HepG2 (cell line): Measurements from ENCODE around the gene C16orf89. TPM values are rescaled to one million over a fixed set of nuclear protein-coding genes. Genes with fewer than 3 reads are reported as not detected.
A peak's percentile ranks its signal among the peaks of the same experiment; 100 is the strongest.

Source experiments
- CHD2 ChIP-seq: IDR thresholded peaks from 2 replicates; pipeline ENCODE4 v1.6.1; 2011; ENCODE audit warnings: low read depth, low read length, improper control_type of control experiment
- DNMT1 ChIP-seq: sonication (generic); formaldehyde crosslinking; IDR thresholded peaks from 2 replicates; pipeline ENCODE4 v1.5.1; 2020; ENCODE audit warnings: mild to moderate bottlenecking, missing genetic modification reagents
- HIVEP1 ChIP-seq: sonication (generic); formaldehyde crosslinking; IDR thresholded peaks from 2 replicates; pipeline ENCODE4 v1.4.0; 2020; ENCODE audit warnings: mild to moderate bottlenecking, missing genetic modification reagents
- KMT2A ChIP-seq: sonication (generic); formaldehyde crosslinking; IDR thresholded peaks from 2 replicates; pipeline ENCODE4 v1.4.0; 2020; ENCODE audit warnings: missing genetic modification reagents
- MXD1 ChIP-seq: sonication (generic); formaldehyde crosslinking; IDR thresholded peaks from 2 replicates; pipeline ENCODE4 v1.4.0; 2020; ENCODE audit warnings: mild to moderate bottlenecking, missing genetic modification reagents
- NFAT5 ChIP-seq: sonication (generic); formaldehyde crosslinking; IDR thresholded peaks from 2 replicates; pipeline ENCODE4 v1.4.0; 2020; ENCODE audit warnings: missing genetic modification reagents
- NFKB2 ChIP-seq: sonication (generic); formaldehyde crosslinking; IDR thresholded peaks from 2 replicates; pipeline ENCODE4 v1.4.0; 2020; ENCODE audit warnings: missing genetic modification reagents, borderline replicate concordance
- SALL1 ChIP-seq: sonication (generic); formaldehyde crosslinking; IDR thresholded peaks from 2 replicates; pipeline ENCODE4 v1.8.0; 2022; ENCODE audit warnings: mild to moderate bottlenecking, missing genetic modification reagents
- TFAP4 ChIP-seq: sonication (generic); IDR thresholded peaks from 2 replicates; pipeline ENCODE4 v1.6.1; 2016; ENCODE audit warnings: low read depth, borderline replicate concordance
- ZBTB7B ChIP-seq: sonication (generic); formaldehyde crosslinking; IDR thresholded peaks from 2 replicates; pipeline ENCODE4 v1.4.0; 2020; ENCODE audit warnings: missing genetic modification reagents
- ZNF589 ChIP-seq: sonication (generic); formaldehyde crosslinking; conservative IDR thresholded peaks from 2 replicates; pipeline ENCODE4 v1.8.0; 2022; ENCODE audit warnings: mild to moderate bottlenecking, moderate library complexity, missing genetic modification reagents
- ZNF781 ChIP-seq: sonication (generic); formaldehyde crosslinking; IDR thresholded peaks from 2 replicates; pipeline ENCODE4 v1.5.1; 2020; ENCODE audit warnings: borderline replicate concordance, mild to moderate bottlenecking, missing genetic modification reagents; ENCODE audit errors: not compliant biosample characterization
- polyA plus RNA-seq, 8 experiments: library from polyadenylated mRNA; depleted of rRNA in 3 of 8; stranded (reverse) in 7 of 8; unstranded in 1 of 8; fragments of >200 nt; fragmentation: Illumina TruSeq in 4 of 8; extraction: Trizol in 4 of 8; gene quantifications; 2 replicates each; pipeline versions ENCODE4 v1.2.1 to v1.2.3, GENCODE V29; 2011 to 2016; ENCODE audit warnings: low read depth in 4 of 8, missing spikeins in 1 of 8, mixed read lengths in 1 of 8; ENCODE audit not compliant: insufficient read depth in 1 of 8
- total RNA-seq, 5 experiments: library from RNA; depleted of rRNA; stranded (reverse); fragments of >200 nt; fragmentation: Illumina TruSeq; extraction: Trizol; gene quantifications; 2 replicates each; pipeline ENCODE4 v1.2.3, GENCODE V29; 2016; ENCODE audit warnings: low read depth in 1 of 5
- TF ChIP-seq, protein P1 (sequence below): sonication (generic); formaldehyde crosslinking; IDR thresholded peaks from 2 replicates; pipeline ENCODE4 v1.4.0; 2020; ENCODE audit warnings: mild to moderate bottlenecking, low read depth, missing genetic modification reagents
- TF ChIP-seq, protein P2 (sequence below), 2 experiments: sonication (generic) in 1 of 2; formaldehyde crosslinking in 1 of 2; IDR thresholded peaks; 2 replicates each; pipeline versions ENCODE4 v1.5.1 to v1.6.1; 2011 to 2020; ENCODE audit warnings: borderline replicate concordance in 1 of 2, low read depth in 1 of 2, low read length in 1 of 2, mild to moderate bottlenecking in 1 of 2, missing genetic modification reagents in 1 of 2, moderate library complexity in 1 of 2
- TF ChIP-seq, protein P3 (sequence below): sonication (generic); formaldehyde crosslinking; IDR thresholded peaks from 2 replicates; pipeline ENCODE4 v1.5.1; 2020; ENCODE audit warnings: mild to moderate bottlenecking, moderate library complexity, missing genetic modification reagents

The C16orf89 gene
- total and polyA plus RNA-seq, 2 of the 13 experiments (the other 11 are each of a cell fraction or from before 2014, with no cell fraction given) = 1.9 to 3.4 TPM

- TF ChIP-seq MXD1 (CRISPR knock-in tag) (no peak; the same call in 1 of the 2 replicates), SALL1 (CRISPR knock-in tag) (peak; percentile 38; the same call in 1 of the 2 replicates), DNMT1 (CRISPR knock-in tag) (0 out of 2 replicates have a peak, but pooled peaks have one; percentile 38), NFAT5 (CRISPR knock-in tag) (no peak), TFAP4 (peak; percentile 56; the same call in 1 of the 2 replicates), CHD2 (peak; percentile 48; the same call in 1 of the 2 replicates), NFKB2 (CRISPR knock-in tag) (peak; percentile 38; the same call in 1 of the 2 replicates), HIVEP1 (CRISPR knock-in tag) (peak; percentile 71; the same call in 1 of the 2 replicates), KMT2A (CRISPR knock-in tag) (peak; percentile 25; the same call in 1 of the 2 replicates), ZBTB7B (peak; percentile 49), ZNF781 (peak; percentile 74), ZNF589 (CRISPR knock-in tag) (no peak)
- TF ChIP-seq, protein P1, sequence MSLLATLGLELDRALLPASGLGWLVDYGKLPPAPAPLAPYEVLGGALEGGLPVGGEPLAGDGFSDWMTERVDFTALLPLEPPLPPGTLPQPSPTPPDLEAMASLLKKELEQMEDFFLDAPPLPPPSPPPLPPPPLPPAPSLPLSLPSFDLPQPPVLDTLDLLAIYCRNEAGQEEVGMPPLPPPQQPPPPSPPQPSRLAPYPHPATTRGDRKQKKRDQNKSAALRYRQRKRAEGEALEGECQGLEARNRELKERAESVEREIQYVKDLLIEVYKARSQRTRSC (CRISPR knock-in tag) = 0 out of 2 replicates have a peak, but pooled peaks have one; percentile 52
- TF ChIP-seq, protein P2, sequence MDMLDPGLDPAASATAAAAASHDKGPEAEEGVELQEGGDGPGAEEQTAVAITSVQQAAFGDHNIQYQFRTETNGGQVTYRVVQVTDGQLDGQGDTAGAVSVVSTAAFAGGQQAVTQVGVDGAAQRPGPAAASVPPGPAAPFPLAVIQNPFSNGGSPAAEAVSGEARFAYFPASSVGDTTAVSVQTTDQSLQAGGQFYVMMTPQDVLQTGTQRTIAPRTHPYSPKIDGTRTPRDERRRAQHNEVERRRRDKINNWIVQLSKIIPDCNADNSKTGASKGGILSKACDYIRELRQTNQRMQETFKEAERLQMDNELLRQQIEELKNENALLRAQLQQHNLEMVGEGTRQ (IDR thresholded peaks at IDR 0.05; ENCODE audit: low read depth, low read length) = 0 out of 2 replicates have a peak, but pooled peaks have one; percentile 9
- TF ChIP-seq, protein P2 (CRISPR knock-in tag; IDR thresholded peaks at IDR 0.05; ENCODE audit: borderline replicate concordance) = no peak
- TF ChIP-seq, protein P3, sequence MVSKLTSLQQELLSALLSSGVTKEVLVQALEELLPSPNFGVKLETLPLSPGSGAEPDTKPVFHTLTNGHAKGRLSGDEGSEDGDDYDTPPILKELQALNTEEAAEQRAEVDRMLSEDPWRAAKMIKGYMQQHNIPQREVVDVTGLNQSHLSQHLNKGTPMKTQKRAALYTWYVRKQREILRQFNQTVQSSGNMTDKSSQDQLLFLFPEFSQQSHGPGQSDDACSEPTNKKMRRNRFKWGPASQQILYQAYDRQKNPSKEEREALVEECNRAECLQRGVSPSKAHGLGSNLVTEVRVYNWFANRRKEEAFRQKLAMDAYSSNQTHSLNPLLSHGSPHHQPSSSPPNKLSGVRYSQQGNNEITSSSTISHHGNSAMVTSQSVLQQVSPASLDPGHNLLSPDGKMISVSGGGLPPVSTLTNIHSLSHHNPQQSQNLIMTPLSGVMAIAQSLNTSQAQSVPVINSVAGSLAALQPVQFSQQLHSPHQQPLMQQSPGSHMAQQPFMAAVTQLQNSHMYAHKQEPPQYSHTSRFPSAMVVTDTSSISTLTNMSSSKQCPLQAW (CRISPR knock-in tag) = peak; percentile 86; the same call in 1 of the 2 replicates
These were observed 29.3 kb downstream of the C16orf89 start (continued) for GRCh38 chr16:5036228-5037156.
